GM23248 (cell line): ENCODE results near the gene WWOX. TPM values are rescaled to one million over a fixed set of nuclear protein-coding genes. Genes with fewer than 3 reads are reported as not detected.
A peak's percentile ranks its signal among the peaks of the same experiment; 100 is the strongest.

Source experiments
- DNase-seq: peaks from one replicate; pipeline ENCODE4 v3.0.0-alpha.2; 2015
- H2AFZ ChIP-seq: fragments of 200-600 bp; sonication (generic); 2 replicates; pipeline ENCODE4 v1.6.1; 2016; ENCODE audit warnings: antibody characterized with exemption
- H3F3A ChIP-seq: fragments of 200-600 bp; sonication (generic); 2 replicates; pipeline ENCODE4 v1.6.1; 2016; ENCODE audit warnings: mild to moderate bottlenecking, antibody characterized with exemption, mixed run types; ENCODE audit not compliant: insufficient read depth
- H3K27ac ChIP-seq: fragments of 200-600 bp; sonication (generic); 2 replicates; pipeline ENCODE4 v1.5.1; 2016; ENCODE audit warnings: mild to moderate bottlenecking
- H3K27me3 ChIP-seq: fragments of 200-600 bp; sonication (generic); replicated peaks from 2 replicates; pipeline ENCODE4 v1.6.1; 2016; ENCODE audit warnings: mild to moderate bottlenecking; ENCODE audit not compliant: insufficient read depth
- H3K36me3 ChIP-seq: fragments of 200-600 bp; sonication (generic); 2 replicates; pipeline ENCODE4 v1.6.1; 2016; ENCODE audit warnings: low read depth, mild to moderate bottlenecking
- H3K4me1 ChIP-seq: fragments of 200-600 bp; sonication (generic); 2 replicates; pipeline ENCODE4 v1.6.1; 2016; ENCODE audit warnings: mild to moderate bottlenecking; ENCODE audit not compliant: insufficient read depth
- H3K4me2 ChIP-seq: fragments of 200-600 bp; sonication (generic); one replicate; pipeline ENCODE4 v1.6.1; 2016; ENCODE audit warnings: mild to moderate bottlenecking; ENCODE audit not compliant: unreplicated experiment
- H3K4me3 ChIP-seq: fragments of 200-600 bp; sonication (generic); 2 replicates; pipeline ENCODE4 v1.5.1; 2016; ENCODE audit warnings: mild to moderate bottlenecking
- H3K79me2 ChIP-seq: fragments of 200-600 bp; sonication (generic); 2 replicates; pipeline ENCODE4 v1.6.1; 2016; ENCODE audit warnings: mild to moderate bottlenecking; ENCODE audit not compliant: insufficient read depth
- H3K9ac ChIP-seq: fragments of 200-600 bp; sonication (generic); 2 replicates; pipeline ENCODE4 v1.6.1; 2016; ENCODE audit warnings: mild to moderate bottlenecking
- H3K9me2 ChIP-seq: fragments of 200-600 bp; sonication (generic); 2 replicates; pipeline ENCODE4 v1.6.1; 2016; ENCODE audit warnings: mixed run types, mild to moderate bottlenecking, moderate library complexity; ENCODE audit not compliant: insufficient read depth
- H3K9me3 ChIP-seq: fragments of 200-600 bp; sonication (generic); one replicate; pipeline ENCODE4 v1.6.1; 2017; ENCODE audit warnings: low read depth
- H4K20me1 ChIP-seq: fragments of 200-600 bp; sonication (generic); 2 replicates; pipeline ENCODE4 v1.6.0; 2016; ENCODE audit not compliant: insufficient read depth
- EZH2 ChIP-seq: fragments of 200-600 bp; sonication (generic); IDR thresholded peaks from 2 replicates; pipeline ENCODE4 v1.6.1; 2018; ENCODE audit warnings: antibody characterized with exemption, mild to moderate bottlenecking; ENCODE audit not compliant: insufficient read depth, poor library complexity, severe bottlenecking
- EZH2phosphoT487 ChIP-seq: fragments of 200-600 bp; sonication (generic); IDR thresholded peaks from 2 replicates; pipeline ENCODE4 v1.6.1; 2018; ENCODE audit warnings: antibody characterized with exemption, moderate library complexity, mild to moderate bottlenecking, low read depth; ENCODE audit not compliant: insufficient read depth
- WGBS, 2 experiments: methylation state at CpG; one replicate each; pipeline ENCODE4 v1.1.6; 2015 to 2017; ENCODE audit warnings: low lambda C conversion rate in 2 of 2, low coverage in 1 of 2; ENCODE audit errors: missing lambda C conversion rate in 2 of 2; 5-methylcytosine and 5-hydroxymethylcytosine counted together
- in situ Hi-C: fragments of 300-500 bp; cut with MboI; formaldehyde crosslinking; loops from 2 replicates; pipeline ENCODE4 v1.15.0; 2020
- polyA plus RNA-seq: library from polyadenylated mRNA; unstranded; fragments of >200 nt; fragmentation: Nextera tagmentation; extraction: Ambion mirVana; gene quantifications from 2 replicates; pipeline ENCODE4 v1.2.1, GENCODE V29; 2016
- total RNA-seq: library from RNA; depleted of rRNA; stranded (reverse); fragments of >200 nt; shearing (Covaris generic); gene quantifications from 2 replicates; pipeline ENCODE4 v1.2.3, GENCODE V29; 2014

Gene WWOX
- total and polyA plus RNA-seq, 2 experiments from 2014 or later: 4.5 to 6.6 TPM

GRCh38 chr16:78770353-78771091 is 671.1 kb downstream of the WWOX start:
- DNase-seq: peak; percentile 62
- in situ Hi-C loops: no loop called here
- no peaks in the 10 kb centered on the region for H3K79me2 ChIP-seq
- WGBS, 2 experiments: 16 to 22% methylated on average over 18 to 23 of the region's 23 CpGs
- no peak overlapping the region for H3K4me3 ChIP-seq
- no peak overlapping the region for H3K4me2 ChIP-seq
- H3K9me2 ChIP-seq: no peaks in the 10 kb centered on the region
- no peak overlapping the region for H2AFZ ChIP-seq
- H3F3A ChIP-seq: no peaks in the 10 kb centered on the region
- H3K36me3 ChIP-seq: no peaks in the 10 kb centered on the region
- H3K4me1 ChIP-seq: no peaks in the 10 kb centered on the region
- no peak for TF ChIP-seq EZH2
- no peak for TF ChIP-seq EZH2phosphoT487
- H3K27me3 ChIP-seq: no peaks in the 10 kb centered on the region
- H4K20me1 ChIP-seq: no peaks in the 10 kb centered on the region
- H3K9me3 ChIP-seq: no peaks in the 10 kb centered on the region
- H3K27ac ChIP-seq: no peak overlapping the region
- H3K9ac ChIP-seq: no peak overlapping the region

- H4K20me1 ChIP-seq: no peaks in the 10 kb centered on the region
- 2% methylated on average over 8 of the region's 8 CpGs for WGBS, 2 experiments
- H3K4me2 ChIP-seq: no peak overlapping the region
- DNase-seq: no peak
- H2AFZ ChIP-seq: no peak overlapping the region
- H3K4me1 ChIP-seq: no peaks in the 10 kb centered on the region
- H3K27me3 ChIP-seq: no peaks in the 10 kb centered on the region
- in situ Hi-C loops: no loop called here
- no peak overlapping the region for H3K27ac ChIP-seq
- no peak overlapping the region for H3K9ac ChIP-seq
- no peaks in the 10 kb centered on the region for H3K9me3 ChIP-seq
- no peaks in the 10 kb centered on the region for H3K79me2 ChIP-seq
- no peaks in the 10 kb centered on the region for H3K9me2 ChIP-seq
- TF ChIP-seq EZH2phosphoT487 (no peak), EZH2 (no peak)
- H3K36me3 ChIP-seq: no peaks in the 10 kb centered on the region
- no peaks in the 10 kb centered on the region for H3F3A ChIP-seq
- no peak overlapping the region for H3K4me3 ChIP-seq
Observed at GRCh38 chr16:78773291-78773702, 673.8 kb downstream of the WWOX start.

- no peaks in the 10 kb centered on the region for H3K79me2 ChIP-seq
- H3K4me3 ChIP-seq: no peak overlapping the region
- H3K27me3 ChIP-seq: no peaks in the 10 kb centered on the region
- 19 to 26% methylated on average over 4 of the region's 4 CpGs for WGBS, 2 experiments
- no peaks in the 10 kb centered on the region for H3K9me3 ChIP-seq
- no peak overlapping the region for H3K4me2 ChIP-seq
- no peak overlapping the region for H2AFZ ChIP-seq
- in situ Hi-C loops: no loop called here
- TF ChIP-seq EZH2phosphoT487: no peak
- no peak for TF ChIP-seq EZH2
- no peaks in the 10 kb centered on the region for H3K4me1 ChIP-seq
- no peak overlapping the region for H3K27ac ChIP-seq
- no peak overlapping the region for H3K9ac ChIP-seq
- H4K20me1 ChIP-seq: no peaks in the 10 kb centered on the region
- no peak for DNase-seq
- H3K9me2 ChIP-seq: no peaks in the 10 kb centered on the region
- no peaks in the 10 kb centered on the region for H3K36me3 ChIP-seq
- H3F3A ChIP-seq: no peaks in the 10 kb centered on the region
Observed at GRCh38 chr16:78773706-78774105, 674.3 kb downstream of the WWOX start.

DNA sequence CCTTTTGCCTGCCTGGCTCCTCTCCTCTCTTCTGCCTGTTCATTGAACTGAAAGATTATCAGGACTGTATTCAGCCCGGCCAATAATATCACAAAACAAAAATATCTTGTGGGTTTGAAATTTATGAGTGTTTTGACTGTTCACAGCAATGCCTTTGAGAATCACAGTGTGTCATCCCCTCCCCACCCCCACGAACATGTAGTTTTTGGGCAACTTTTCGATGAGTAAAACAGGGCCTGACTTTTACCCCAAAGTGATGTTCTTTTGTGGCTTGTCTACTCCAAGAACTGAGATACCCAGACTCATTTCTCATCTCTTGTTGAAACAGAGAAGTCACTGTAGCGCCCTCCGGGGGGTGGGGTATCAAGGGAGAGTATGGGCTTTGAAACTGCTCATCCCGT is 675.7 kb downstream of the WWOX start:
- WGBS, 2 experiments: 62 to 78% methylated on average over 6 of the region's 6 CpGs
- in situ Hi-C loops: no loop called here

More for the DNA sequence above, 675.7 kb downstream of the WWOX start:
- no peaks in the 10 kb centered on the region for H3K36me3 ChIP-seq
- no peak overlapping the region for H3K9ac ChIP-seq
- no peaks in the 10 kb centered on the region for H3F3A ChIP-seq
- H2AFZ ChIP-seq: no peak overlapping the region
- no peak overlapping the region for H3K4me3 ChIP-seq
- no peak overlapping the region for H3K27ac ChIP-seq
- no peaks in the 10 kb centered on the region for H3K79me2 ChIP-seq
- no peak overlapping the region for H3K4me2 ChIP-seq
- no peak for DNase-seq
- TF ChIP-seq EZH2 (no peak), EZH2phosphoT487 (no peak)
- H3K27me3 ChIP-seq: no peaks in the 10 kb centered on the region
- H3K9me3 ChIP-seq: no peaks in the 10 kb centered on the region
- no peaks in the 10 kb centered on the region for H3K4me1 ChIP-seq
- H3K9me2 ChIP-seq: no peaks in the 10 kb centered on the region
- no peaks in the 10 kb centered on the region for H4K20me1 ChIP-seq
